GM21360 (cell line): Measurements from ENCODE around the gene DCAF12L2.
"Not testable (repeated sequence)": the region's sequence is repeated elsewhere in the genome, so short reads cannot be mapped to it uniquely, and the experiment has no call there.

ENCODE experiments used
- ATAC-seq: cut with Tn5 transposase; IDR thresholded peaks from one replicate; pipeline ENCODE4 v1.9.1; 2021; ENCODE audit warnings: mild to moderate bottlenecking, moderate library complexity; ENCODE audit not compliant: unreplicated experiment

Gene DCAF12L2

GRCh38 chrX:126165721-126166461 lies at the start of gene DCAF12L2:
Gene DCAF12L2 (minus strand): TSS chrX:126166289. CDS start chrX:126165924, 365 bp downstream.
- no peak for ATAC-seq

- not testable (repeated sequence) for ATAC-seq
Observed at GRCh38 chrX:126190888-126191287, 24.8 kb upstream of the DCAF12L2 start.

GRCh38 chrX:126177133-126177840 lies 11.2 kb upstream of the DCAF12L2 start:
- ATAC-seq: no peak

- no peak for ATAC-seq
Observed at GRCh38 chrX:126170720-126171119, 4.6 kb upstream of the DCAF12L2 start.

GRCh38 chrX:126167560-126167959 lies 1.5 kb upstream of the DCAF12L2 start:
- no peak for ATAC-seq

GRCh38 chrX:126165401-126165720 lies 728 bp downstream of the DCAF12L2 start:
- no peak for ATAC-seq

- no peak for ATAC-seq
Observed at GRCh38 chrX:126164689-126165400, 1.2 kb downstream of the DCAF12L2 start.

GRCh38 chrX:126164226-126164625 lies 1.9 kb downstream of the DCAF12L2 start:
- ATAC-seq: no peak

DNA sequence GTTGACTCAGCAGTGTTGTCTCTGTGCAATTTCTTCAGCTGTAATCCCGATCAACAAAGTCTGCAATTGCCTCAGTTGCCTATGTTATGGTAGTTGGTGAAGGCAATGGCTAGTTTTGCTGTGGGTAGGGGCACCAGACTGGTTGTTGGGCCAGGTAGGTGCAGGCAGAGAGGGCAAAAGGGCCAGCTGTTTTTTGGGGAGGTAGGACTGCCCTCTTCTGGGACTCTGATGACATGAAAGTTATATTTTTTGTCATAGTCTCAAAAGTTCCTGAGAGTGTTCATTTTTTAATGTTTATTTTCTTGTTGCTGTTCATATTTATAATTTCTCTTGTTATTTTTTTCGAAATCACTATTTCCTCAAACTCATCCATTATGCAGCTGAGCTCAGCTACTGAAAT lies 25.1 kb downstream of the DCAF12L2 start:
- ATAC-seq: no peak

DNA sequence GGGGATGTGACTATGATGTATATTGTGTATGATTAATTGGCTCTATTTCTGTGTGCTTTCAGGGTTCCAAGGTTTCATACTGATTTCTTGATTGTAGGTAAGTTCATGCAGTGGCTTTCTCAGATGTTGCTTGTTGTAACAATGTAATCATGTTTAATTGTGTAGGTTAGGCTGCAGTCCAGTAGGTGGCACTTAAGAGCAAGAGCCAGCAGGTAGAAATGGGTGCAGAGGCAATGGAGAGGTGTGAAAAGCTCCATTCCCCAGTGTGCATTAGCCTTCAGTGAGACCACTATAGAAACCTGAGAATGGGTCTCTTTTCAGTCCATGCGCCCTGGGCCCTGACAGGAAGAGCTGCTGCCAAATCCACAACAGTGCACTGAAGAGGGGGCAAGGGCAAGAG lies 28.2 kb downstream of the DCAF12L2 start:
- ATAC-seq: no peak

GRCh38 chrX:126124721-126125120 lies 41.4 kb downstream of the DCAF12L2 start:
- no peak for ATAC-seq
